H9 (cell line): Measurements from ENCODE around the gene CRYGS. TPM values are rescaled to one million over a fixed set of nuclear protein-coding genes. Genes with fewer than 3 reads are reported as not detected.

ENCODE experiments used
- DNase-seq: peaks from one replicate; pipeline ENCODE4 v3.0.0-alpha.2; 2017
- H2AFZ ChIP-seq: one replicate; pipeline ENCODE4 v1.6.1; 2013; ENCODE audit warnings: mild to moderate bottlenecking, low read length, control low read depth, moderate library complexity
- H2AK5ac ChIP-seq: 2 replicates; pipeline ENCODE4 v1.6.1; 2013; ENCODE audit warnings: low read length, control low read depth, mixed read lengths; ENCODE audit not compliant: insufficient read length
- H2BK120ac ChIP-seq: one replicate; pipeline ENCODE4 v1.6.1; 2013; ENCODE audit warnings: low read depth, mild to moderate bottlenecking, low read length, control low read depth, inconsistent platforms; ENCODE audit not compliant: poor library complexity, severe bottlenecking
- H2BK12ac ChIP-seq: 2 replicates; pipeline ENCODE4 v1.6.1; 2013; ENCODE audit warnings: low read length, control low read depth, mixed read lengths, low read depth; ENCODE audit not compliant: insufficient read length
- H2BK15ac ChIP-seq: 2 replicates; pipeline ENCODE4 v1.6.1; 2013; ENCODE audit warnings: low read depth, low read length, control low read depth
- H2BK20ac ChIP-seq: one replicate; pipeline ENCODE4 v1.6.1; 2013; ENCODE audit warnings: low read depth, mild to moderate bottlenecking, low read length, control low read depth, inconsistent platforms; ENCODE audit not compliant: poor library complexity, severe bottlenecking
- H2BK5ac ChIP-seq: 2 replicates; pipeline ENCODE4 v1.6.1; 2013; ENCODE audit warnings: low read length, control low read depth, mixed read lengths; ENCODE audit not compliant: insufficient read length
- H3K14ac ChIP-seq: 2 replicates; pipeline ENCODE4 v1.6.1; 2013; ENCODE audit warnings: low read length, control low read depth; ENCODE audit not compliant: insufficient read depth
- H3K18ac ChIP-seq: 2 replicates; pipeline ENCODE4 v1.6.1; 2013; ENCODE audit warnings: low read depth, mild to moderate bottlenecking, mixed read lengths, low read length, control low read depth; ENCODE audit not compliant: insufficient read length
- H3K23ac ChIP-seq: 2 replicates; pipeline ENCODE4 v1.6.1; 2013; ENCODE audit warnings: low read length, control low read depth, mixed read lengths, low read depth; ENCODE audit not compliant: insufficient read length
- H3K23me2 ChIP-seq: 2 replicates; pipeline ENCODE4 v1.6.1; 2013; ENCODE audit warnings: low read depth, mild to moderate bottlenecking, mixed read lengths, low read length, control low read depth; ENCODE audit not compliant: insufficient read length, poor library complexity, severe bottlenecking
- H3K27ac ChIP-seq: 2 replicates; pipeline ENCODE4 v1.5.1; 2013; ENCODE audit warnings: low read length, control low read depth, mixed read lengths, low read depth; ENCODE audit not compliant: insufficient read length
- H3K27me3 ChIP-seq: 2 replicates; pipeline ENCODE4 v1.6.1; 2013; ENCODE audit warnings: low read length, control low read depth, inconsistent platforms; ENCODE audit not compliant: insufficient read depth
- H3K4ac ChIP-seq: 2 replicates; pipeline ENCODE4 v1.6.1; 2013; ENCODE audit warnings: low read depth, mild to moderate bottlenecking, control low read depth, inconsistent platforms, low read length, moderate library complexity
- H3K4me1 ChIP-seq: 2 replicates; pipeline ENCODE4 v1.6.1; 2013; ENCODE audit warnings: low read length, control low read depth, inconsistent platforms; ENCODE audit not compliant: insufficient read depth
- H3K4me2 ChIP-seq: 2 replicates; pipeline ENCODE4 v1.6.1; 2013; ENCODE audit warnings: low read length, control low read depth, mixed read lengths; ENCODE audit not compliant: insufficient read length, insufficient read depth
- H3K56ac ChIP-seq: 2 replicates; pipeline ENCODE4 v1.6.1; 2013; ENCODE audit warnings: low read depth, mild to moderate bottlenecking, mixed read lengths, low read length, control low read depth; ENCODE audit not compliant: insufficient read length
- H3K79me1 ChIP-seq: 2 replicates; pipeline ENCODE4 v1.6.1; 2013; ENCODE audit warnings: low read depth, mild to moderate bottlenecking, moderate library complexity, low read length, control low read depth, inconsistent platforms; ENCODE audit not compliant: insufficient read depth, poor library complexity, severe bottlenecking
- H3K79me2 ChIP-seq: 2 replicates; pipeline ENCODE4 v1.6.1; 2013; ENCODE audit warnings: low read length, control low read depth, inconsistent platforms; ENCODE audit not compliant: insufficient read depth
- H3K9ac ChIP-seq: 2 replicates; pipeline ENCODE4 v1.6.1; 2013; ENCODE audit warnings: low read length, control low read depth, mixed read lengths; ENCODE audit not compliant: insufficient read length; ENCODE audit errors: extremely low read depth
- H3K9me3 ChIP-seq: one replicate; pipeline ENCODE4 v1.6.1; 2013; ENCODE audit warnings: low read depth, low read length, inconsistent platforms; ENCODE audit not compliant: control insufficient read depth
- H3T11ph ChIP-seq: one replicate; pipeline ENCODE4 v1.6.1; 2013; ENCODE audit warnings: mild to moderate bottlenecking, low read length, control low read depth, inconsistent platforms
- H4K20me1 ChIP-seq: one replicate; pipeline ENCODE4 v1.6.1; 2013; ENCODE audit not compliant: control insufficient read depth, insufficient read length, insufficient read depth
- H4K5ac ChIP-seq: 2 replicates; pipeline ENCODE4 v1.6.1; 2013; ENCODE audit warnings: low read depth, mild to moderate bottlenecking, mixed read lengths, low read length, control low read depth; ENCODE audit not compliant: insufficient read length
- H4K8ac ChIP-seq: replicated peaks from 2 replicates; pipeline ENCODE4 v1.6.1; 2013; ENCODE audit warnings: low read length, control low read depth, mixed read lengths, low read depth; ENCODE audit not compliant: insufficient read length
- H4K91ac ChIP-seq: 2 replicates; pipeline ENCODE4 v1.6.1; 2013; ENCODE audit warnings: low read depth, mild to moderate bottlenecking, moderate library complexity, mixed read lengths, low read length, control low read depth; ENCODE audit not compliant: insufficient read length
- H3K27ac Mint-ChIP-seq, 3 experiments: 2 replicates in 2 of 3; 3 replicates in 1 of 3; pipeline ENCODE4 v1.8.0; 2020 to 2021; ENCODE audit warnings: mixed read lengths in 3 of 3, mild to moderate bottlenecking in 1 of 3, moderate library complexity in 1 of 3
- H3K27me3 Mint-ChIP-seq: 2 replicates; pipeline ENCODE4 v1.8.0; 2021; ENCODE audit warnings: low read depth, mild to moderate bottlenecking, moderate library complexity, mixed read lengths
- H3K36me3 Mint-ChIP-seq, 3 experiments: 2 replicates in 2 of 3; 3 replicates in 1 of 3; pipeline ENCODE4 v1.8.0; 2020 to 2021; ENCODE audit warnings: low read depth in 3 of 3, mixed read lengths in 3 of 3; ENCODE audit not compliant: insufficient read depth in 1 of 3
- H3K4me1 Mint-ChIP-seq, 2 experiments: 2 replicates each; pipeline ENCODE4 v1.8.0; 2020; ENCODE audit warnings: mixed read lengths in 2 of 2
- H3K4me3 Mint-ChIP-seq, 2 experiments: 2 replicates in 1 of 2; 3 replicates in 1 of 2; pipeline ENCODE4 v1.8.0; 2020 to 2021; ENCODE audit warnings: mild to moderate bottlenecking in 2 of 2, mixed read lengths in 2 of 2, moderate library complexity in 1 of 2
- H3K9me3 Mint-ChIP-seq, 2 experiments: 2 replicates in 1 of 2; 3 replicates in 1 of 2; pipeline ENCODE4 v1.8.0; 2020; ENCODE audit warnings: mild to moderate bottlenecking in 2 of 2, mixed read lengths in 2 of 2, moderate library complexity in 1 of 2
- WGBS: extraction: QIAGEN DNeasy Blood & Tissue Kit; methylation state at CpG from one replicate; pipeline ENCODE4 v1.1.7; 2013; ENCODE audit warnings: missing lambda C conversion rate, low lambda C conversion rate, mixed read lengths; ENCODE audit not compliant: insufficient read length; ENCODE audit errors: extremely low coverage; 5-methylcytosine and 5-hydroxymethylcytosine counted together
- total RNA-seq: library from RNA; stranded (reverse); gene quantifications from 2 replicates; pipeline ENCODE4 v1.2.1, GENCODE V29; 2021
- TF ChIP-seq, protein P1 (sequence below): fragments of 200-600 bp; sonication (generic); conservative IDR thresholded peaks from 3 replicates; pipeline ENCODE4 v1.8.0; 2021; ENCODE audit warnings: antibody characterized with exemption, mild to moderate bottlenecking

CRYGS gene
- total RNA-seq, 1 experiment from 2014 or later: 1.0 TPM

DNA sequence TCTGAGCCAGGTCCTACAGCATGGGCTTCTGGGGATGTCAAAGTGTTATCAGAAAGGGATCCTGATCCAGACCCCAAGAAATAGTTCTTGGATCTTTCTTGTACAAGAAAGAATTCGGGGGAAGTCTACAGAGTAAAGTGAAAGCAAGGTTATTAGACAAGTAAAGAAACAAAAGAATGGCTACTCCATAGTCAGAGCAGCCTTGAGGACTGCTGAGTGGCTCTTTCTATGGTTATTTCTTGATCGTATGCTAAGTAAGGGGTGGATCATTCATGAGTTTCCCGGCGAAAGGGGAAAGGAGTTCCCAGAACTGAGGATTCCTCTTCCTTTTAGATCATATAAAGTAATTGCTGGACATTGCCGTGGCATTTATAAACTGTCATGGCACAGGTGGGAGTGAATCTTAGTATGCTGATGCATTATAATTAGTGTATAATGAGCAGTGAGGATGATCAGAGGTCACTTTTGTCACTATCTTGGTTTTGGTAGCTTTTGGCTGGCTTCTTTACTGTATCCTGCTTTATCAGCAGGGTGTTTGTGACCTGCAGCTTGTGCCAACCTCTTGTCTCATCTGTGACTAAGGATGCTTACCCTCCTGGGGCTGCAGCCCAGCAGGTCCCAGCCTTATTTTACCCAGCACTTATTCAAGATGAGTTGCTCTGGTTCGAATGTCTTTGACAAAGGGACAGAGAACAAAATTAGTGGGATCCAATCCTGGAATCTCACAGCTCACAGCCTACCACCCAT lies 41.0 kb downstream of the CRYGS start:
- peaks cover 10% of the 10 kb centered on the region; the same call in 1 of the 2 replicates for H3K27me3 Mint-ChIP-seq
- no CpG with 5 or more reads among the region's 6 CpGs for WGBS
- H3K18ac ChIP-seq: no peak overlapping the region
- H3K4me1 Mint-ChIP-seq: peaks cover 13 to 17% of the 10 kb centered on the region in 2 experiments
- H4K20me1 ChIP-seq: no peaks in the 10 kb centered on the region
- no peak overlapping the region for H2AK5ac ChIP-seq
- no peak overlapping the region for H4K5ac ChIP-seq
- no peak overlapping the region for H3K9ac ChIP-seq
- H3K23ac ChIP-seq: no peak overlapping the region
- no peaks in the 10 kb centered on the region for H3K79me2 ChIP-seq
- no peak overlapping the region for H3K27ac Mint-ChIP-seq
- no peak overlapping the region for H3K14ac ChIP-seq
- H2BK20ac ChIP-seq: no peak overlapping the region
- H3K79me1 ChIP-seq: no peaks in the 10 kb centered on the region
- no peaks in the 10 kb centered on the region for H3K4me1 ChIP-seq
- peaks cover 11 to 12% of the 10 kb centered on the region in 2 experiments; a peak in 3 of 5 replicates for H3K9me3 Mint-ChIP-seq
- H2BK12ac ChIP-seq: no peak overlapping the region
- H3K4me2 ChIP-seq: no peak overlapping the region
- no peaks in the 10 kb centered on the region for H3K9me3 ChIP-seq
- H3K4me3 Mint-ChIP-seq: no peak overlapping the region
- H4K91ac ChIP-seq: no peak overlapping the region
- H2BK5ac ChIP-seq: no peak overlapping the region
- no peak overlapping the region for H3K4ac ChIP-seq
- no peak overlapping the region for H3K56ac ChIP-seq
- H2AFZ ChIP-seq: no peak overlapping the region
- H3K27me3 ChIP-seq: no peaks in the 10 kb centered on the region
- no peak overlapping the region for H3T11ph ChIP-seq
- TF ChIP-seq, protein P1, sequence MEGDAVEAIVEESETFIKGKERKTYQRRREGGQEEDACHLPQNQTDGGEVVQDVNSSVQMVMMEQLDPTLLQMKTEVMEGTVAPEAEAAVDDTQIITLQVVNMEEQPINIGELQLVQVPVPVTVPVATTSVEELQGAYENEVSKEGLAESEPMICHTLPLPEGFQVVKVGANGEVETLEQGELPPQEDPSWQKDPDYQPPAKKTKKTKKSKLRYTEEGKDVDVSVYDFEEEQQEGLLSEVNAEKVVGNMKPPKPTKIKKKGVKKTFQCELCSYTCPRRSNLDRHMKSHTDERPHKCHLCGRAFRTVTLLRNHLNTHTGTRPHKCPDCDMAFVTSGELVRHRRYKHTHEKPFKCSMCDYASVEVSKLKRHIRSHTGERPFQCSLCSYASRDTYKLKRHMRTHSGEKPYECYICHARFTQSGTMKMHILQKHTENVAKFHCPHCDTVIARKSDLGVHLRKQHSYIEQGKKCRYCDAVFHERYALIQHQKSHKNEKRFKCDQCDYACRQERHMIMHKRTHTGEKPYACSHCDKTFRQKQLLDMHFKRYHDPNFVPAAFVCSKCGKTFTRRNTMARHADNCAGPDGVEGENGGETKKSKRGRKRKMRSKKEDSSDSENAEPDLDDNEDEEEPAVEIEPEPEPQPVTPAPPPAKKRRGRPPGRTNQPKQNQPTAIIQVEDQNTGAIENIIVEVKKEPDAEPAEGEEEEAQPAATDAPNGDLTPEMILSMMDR: no peak
- DNase-seq: no peak
- no peaks in the 10 kb centered on the region for H3K23me2 ChIP-seq
- H2BK15ac ChIP-seq: no peak overlapping the region
- no peak overlapping the region for H2BK120ac ChIP-seq
- no peak overlapping the region for H4K8ac ChIP-seq
- H3K27ac ChIP-seq: no peak overlapping the region
- no peaks in the 10 kb centered on the region for H3K36me3 Mint-ChIP-seq
